Nephron progenitor cell (in vitro differentiated cells): Measurements from ENCODE around the gene PML.

ENCODE experiments used
- DNase-seq: peaks from one replicate; pipeline ENCODE4 v3.0.0; 2021
- H3K27ac Mint-ChIP-seq: 2 replicates; pipeline ENCODE4 v1.8.0; 2021; ENCODE audit warnings: mild to moderate bottlenecking, moderate library complexity, mixed read lengths
- H3K27me3 Mint-ChIP-seq: 2 replicates; pipeline ENCODE4 v1.8.0; 2021; ENCODE audit warnings: mild to moderate bottlenecking, low read depth, mixed read lengths; ENCODE audit not compliant: poor library complexity
- H3K36me3 Mint-ChIP-seq: 2 replicates; pipeline ENCODE4 v1.8.0; 2021; ENCODE audit warnings: low read depth, mixed read lengths
- H3K4me1 Mint-ChIP-seq: 2 replicates; pipeline ENCODE4 v1.8.0; 2021; ENCODE audit warnings: mixed read lengths
- H3K4me3 Mint-ChIP-seq: 2 replicates; pipeline ENCODE4 v1.8.0; 2021; ENCODE audit warnings: mild to moderate bottlenecking, moderate library complexity, mixed read lengths
- H3K9me3 Mint-ChIP-seq: 2 replicates; pipeline ENCODE4 v1.8.0; 2021; ENCODE audit warnings: mild to moderate bottlenecking, moderate library complexity, mixed read lengths
- CTCF ChIP-seq: fragments of 200-600 bp; sonication (generic); IDR thresholded peaks from 2 replicates; pipeline ENCODE4 v1.5.0; 2021; ENCODE audit warnings: antibody characterized with exemption

Gene PML

GRCh38 chr15:73948982-73949381, 45.5 kb upstream of the PML start:
- Mint-ChIP-seq H3K9me3 (no peaks in the 10 kb centered on the region), H3K36me3 (peaks cover 37% of the 10 kb centered on the region), H3K4me1 (peaks cover 41% of the 10 kb centered on the region), H3K27ac (peak overlapping the region; percentile 44), H3K27me3 (peaks cover 7% of the 10 kb centered on the region), H3K4me3 (no peak overlapping the region)
- TF ChIP-seq CTCF, result no peak
- DNase-seq, result no peak

- Mint-ChIP-seq H3K4me1 (peaks cover 41% of the 10 kb centered on the region), H3K36me3 (peaks cover 37% of the 10 kb centered on the region), H3K27ac (peak overlapping the region; percentile 44)
Measured at GRCh38 chr15:73949496-73949895, 45.0 kb upstream of the PML start.

GRCh38 chr15:73950479-73950830, 44.1 kb upstream of the PML start:
- no peak overlapping the region for H3K27ac Mint-ChIP-seq
- no peak for DNase-seq
- H3K36me3 Mint-ChIP-seq, result peaks cover 32% of the 10 kb centered on the region
- no peak for TF ChIP-seq CTCF
- H3K4me1 Mint-ChIP-seq, result peaks cover 41% of the 10 kb centered on the region
- H3K27me3 Mint-ChIP-seq, result peaks cover 9% of the 10 kb centered on the region
- no peak overlapping the region for H3K4me3 Mint-ChIP-seq
- no peaks in the 10 kb centered on the region for H3K9me3 Mint-ChIP-seq

More at GRCh38 chr15:73949496-73949895, 45.0 kb upstream of the PML start:
- no peak for TF ChIP-seq CTCF
- no peak for DNase-seq
- Mint-ChIP-seq H3K4me3 (no peak overlapping the region), H3K27me3 (peaks cover 7% of the 10 kb centered on the region), H3K9me3 (no peaks in the 10 kb centered on the region)

GRCh38 chr15:73950831-73951561, 43.5 kb upstream of the PML start:
- Mint-ChIP-seq H3K36me3 (peaks cover 32% of the 10 kb centered on the region), H3K27ac (peak overlapping the region; percentile 96), H3K4me3 (peak overlapping the region; percentile 73), H3K4me1 (peaks cover 41% of the 10 kb centered on the region), H3K27me3 (peaks cover 9% of the 10 kb centered on the region), H3K9me3 (no peaks in the 10 kb centered on the region)
- peak; percentile 89 for DNase-seq
- TF ChIP-seq CTCF, result peak; percentile 84

- H3K27ac Mint-ChIP-seq, result peak overlapping the region; percentile 96
- H3K4me3 Mint-ChIP-seq, result peak overlapping the region; percentile 73
- no peak for TF ChIP-seq CTCF
- H3K36me3 Mint-ChIP-seq, result peaks cover 29% of the 10 kb centered on the region
- no peaks in the 10 kb centered on the region for H3K9me3 Mint-ChIP-seq
- H3K27me3 Mint-ChIP-seq, result peaks cover 9% of the 10 kb centered on the region
- peaks cover 41% of the 10 kb centered on the region for H3K4me1 Mint-ChIP-seq
- no peak for DNase-seq
Measured at GRCh38 chr15:73951601-73952000, 42.9 kb upstream of the PML start.
